ENCODE data around the gene HNRNPLL.

DNA sequence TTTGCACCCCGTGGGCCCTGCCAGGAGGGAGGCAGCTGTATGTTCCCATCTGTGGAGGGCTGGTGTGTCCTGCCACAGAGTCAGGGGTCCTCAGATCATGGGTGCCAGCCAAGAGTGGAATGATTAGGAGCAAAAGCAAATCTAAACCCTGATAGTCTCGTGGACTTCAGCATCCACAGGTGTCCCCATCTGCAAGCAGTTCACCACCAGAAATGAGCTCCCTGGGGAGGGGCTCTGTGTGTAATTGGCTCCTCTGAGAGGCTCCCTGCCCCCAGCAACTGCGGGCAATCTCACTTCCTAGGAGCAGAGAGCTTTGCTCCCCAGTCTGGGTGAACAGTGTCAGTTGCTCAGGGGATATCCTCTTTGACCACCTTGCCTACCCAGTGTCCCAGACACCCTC, 78.1 kb downstream of the HNRNPLL start:
- TF ChIP-seq, protein P1, sequence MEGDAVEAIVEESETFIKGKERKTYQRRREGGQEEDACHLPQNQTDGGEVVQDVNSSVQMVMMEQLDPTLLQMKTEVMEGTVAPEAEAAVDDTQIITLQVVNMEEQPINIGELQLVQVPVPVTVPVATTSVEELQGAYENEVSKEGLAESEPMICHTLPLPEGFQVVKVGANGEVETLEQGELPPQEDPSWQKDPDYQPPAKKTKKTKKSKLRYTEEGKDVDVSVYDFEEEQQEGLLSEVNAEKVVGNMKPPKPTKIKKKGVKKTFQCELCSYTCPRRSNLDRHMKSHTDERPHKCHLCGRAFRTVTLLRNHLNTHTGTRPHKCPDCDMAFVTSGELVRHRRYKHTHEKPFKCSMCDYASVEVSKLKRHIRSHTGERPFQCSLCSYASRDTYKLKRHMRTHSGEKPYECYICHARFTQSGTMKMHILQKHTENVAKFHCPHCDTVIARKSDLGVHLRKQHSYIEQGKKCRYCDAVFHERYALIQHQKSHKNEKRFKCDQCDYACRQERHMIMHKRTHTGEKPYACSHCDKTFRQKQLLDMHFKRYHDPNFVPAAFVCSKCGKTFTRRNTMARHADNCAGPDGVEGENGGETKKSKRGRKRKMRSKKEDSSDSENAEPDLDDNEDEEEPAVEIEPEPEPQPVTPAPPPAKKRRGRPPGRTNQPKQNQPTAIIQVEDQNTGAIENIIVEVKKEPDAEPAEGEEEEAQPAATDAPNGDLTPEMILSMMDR (conservative IDR thresholded peaks at IDR 0.05; ENCODE audit: low read depth in 2 of 2) = no peak
- TF ChIP-seq EZH2 (IDR thresholded peaks at IDR 0.05; ENCODE audit: low read depth, unreplicated experiment) (no peak), EZH2phosphoT487 (IDR thresholded peaks at IDR 0.05; ENCODE audit: unreplicated experiment) (no peak)
